Vagina (tissue), 2 donors: Measurements from ENCODE around the gene RNASE9. TPM values are rescaled to one million over a fixed set of nuclear protein-coding genes. Genes with fewer than 3 reads are reported as not detected.

ENCODE experiments used
- DNase-seq, 2 donors: peaks; one replicate each; pipeline ENCODE4 v3.0.0-alpha.2; 2017; ENCODE audit errors: extremely low spot score in 2 of 2
- H3K27ac ChIP-seq: fragments of 200-600 bp; sonication (generic); one replicate; pipeline ENCODE4 v1.5.1; 2019
- H3K27me3 ChIP-seq: fragments of 200-600 bp; sonication (generic); one replicate; pipeline ENCODE4 v1.5.1; 2019
- H3K36me3 ChIP-seq, 2 donors: fragments of 200-600 bp; sonication (generic); one replicate each; pipeline ENCODE4 v1.5.1; 2017 to 2019
- H3K4me1 ChIP-seq: fragments of 200-600 bp; sonication (generic); one replicate; pipeline ENCODE4 v1.5.1; 2019
- H3K4me3 ChIP-seq, 2 donors: fragments of 200-600 bp; sonication (generic); 1 replicate in 1 of 2; 2 replicates in 1 of 2; pipeline ENCODE4 v1.5.1; 2016 to 2019
- H3K9me3 ChIP-seq: fragments of 200-600 bp; sonication (generic); one replicate; pipeline ENCODE4 v1.5.1; 2019
- CTCF ChIP-seq, 3 experiments: fragments of 450-650 bp in 2 of 3; fragments of 200-600 bp in 1 of 3; sonication (generic) in 1 of 3; IDR thresholded peaks; one replicate each; pipeline ENCODE4 v1.5.1; 2017 to 2019; ENCODE audit warnings: antibody characterized with exemption in 3 of 3, mild to moderate bottlenecking in 2 of 3, moderate library complexity in 2 of 3
- POLR2A ChIP-seq, 2 donors: fragments of 450-650 bp; IDR thresholded peaks; one replicate each; pipeline ENCODE4 v1.6.1; 2017; ENCODE audit warnings: antibody characterized with exemption in 2 of 2, mild to moderate bottlenecking in 2 of 2, moderate library complexity in 2 of 2
- POLR2AphosphoS5 ChIP-seq, 2 donors: sonication (generic); formaldehyde crosslinking; IDR thresholded peaks; one replicate each; pipeline ENCODE4 v1.9.0; 2017; ENCODE audit warnings: antibody characterized with exemption in 2 of 2, mild to moderate bottlenecking in 2 of 2, low read depth in 1 of 2; ENCODE audit not compliant: insufficient read depth in 1 of 2
- intact Hi-C: fragments of 100-400 bp; cut with DNase I; formaldehyde crosslinking; loops from one replicate; pipeline ENCODE4 v1.15.1; 2023
- total RNA-seq: library from RNA; depleted of rRNA; stranded (reverse); fragments of >200 nt; gene quantifications from one replicate; pipeline ENCODE4 v1.2.3, GENCODE V29; 2016

RNASE9 gene
- total RNA-seq, 1 donor from 2014 or later = not detected

GRCh38 chr14:20551606-20552005, 9.2 kb downstream of the RNASE9 start:
- intact Hi-C loops = no loop called here
- Histone ChIP-seq H3K36me3 (no peaks in the 10 kb centered on the region), H3K4me1 (no peaks in the 10 kb centered on the region), H3K27ac (no peak overlapping the region), H3K27me3 (no peaks in the 10 kb centered on the region), H3K4me3 (no peak overlapping the region), H3K9me3 (no peaks in the 10 kb centered on the region)
- TF ChIP-seq POLR2AphosphoS5 (IDR thresholded peaks at IDR 0.05; ENCODE audit: insufficient read depth in 1 of 2, low read depth in 1 of 2) (no peak), CTCF (IDR thresholded peaks at IDR 0.05) (no peak), POLR2A (IDR thresholded peaks at IDR 0.05) (no peak)
- no peak for DNase-seq

DNA sequence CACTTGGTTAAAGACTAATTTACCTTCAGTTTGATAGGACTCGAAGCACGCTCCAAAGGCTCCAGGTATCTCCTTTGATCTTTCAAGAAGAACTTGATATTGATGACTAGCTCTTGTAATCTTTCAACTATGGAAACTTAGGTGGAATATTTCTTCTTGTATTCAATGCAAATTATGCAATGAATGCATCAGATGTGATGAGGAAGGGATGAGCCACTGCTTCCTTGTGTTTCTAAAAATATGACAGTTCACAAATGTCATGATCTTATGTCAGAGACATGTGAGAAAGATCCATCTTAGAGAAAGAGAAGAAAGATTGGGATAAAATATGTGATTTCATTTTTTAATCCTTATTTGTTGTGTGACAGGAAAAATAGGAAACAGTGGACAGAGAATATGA, 9.9 kb downstream of the RNASE9 start:
- TF ChIP-seq CTCF (IDR thresholded peaks at IDR 0.05) (no peak), POLR2A (IDR thresholded peaks at IDR 0.05) (no peak), POLR2AphosphoS5 (IDR thresholded peaks at IDR 0.05; ENCODE audit: insufficient read depth in 1 of 2, low read depth in 1 of 2) (no peak)
- Histone ChIP-seq H3K9me3 (no peaks in the 10 kb centered on the region), H3K27ac (no peak overlapping the region), H3K4me1 (no peaks in the 10 kb centered on the region), H3K4me3 (no peak overlapping the region), H3K27me3 (no peaks in the 10 kb centered on the region), H3K36me3 (no peaks in the 10 kb centered on the region)
- DNase-seq = no peak
- intact Hi-C loops = no loop called here

GRCh38 chr14:20548414-20549158, 12.3 kb downstream of the RNASE9 start:
- intact Hi-C loops = no loop called here
- Histone ChIP-seq H3K27ac (no peak overlapping the region), H3K9me3 (no peaks in the 10 kb centered on the region), H3K4me3 (no peak overlapping the region), H3K36me3 (no peaks in the 10 kb centered on the region), H3K27me3 (no peaks in the 10 kb centered on the region), H3K4me1 (no peaks in the 10 kb centered on the region)
- TF ChIP-seq POLR2AphosphoS5 (IDR thresholded peaks at IDR 0.05; ENCODE audit: insufficient read depth in 1 of 2, low read depth in 1 of 2) (no peak), POLR2A (IDR thresholded peaks at IDR 0.05) (no peak), CTCF (IDR thresholded peaks at IDR 0.05) (no peak)
- no peak for DNase-seq

GRCh38 chr14:20546877-20547276, 14.0 kb downstream of the RNASE9 start:
- H3K9me3 ChIP-seq = no peaks in the 10 kb centered on the region
- H3K4me3 ChIP-seq = no peak overlapping the region
- DNase-seq = no peak
- no peaks in the 10 kb centered on the region for H3K27me3 ChIP-seq
- no peaks in the 10 kb centered on the region for H3K4me1 ChIP-seq
- H3K27ac ChIP-seq = no peak overlapping the region
- intact Hi-C loops = no loop called here
- H3K36me3 ChIP-seq = no peaks in the 10 kb centered on the region
- no peak for TF ChIP-seq POLR2A (IDR thresholded peaks at IDR 0.05)
- TF ChIP-seq POLR2AphosphoS5 (IDR thresholded peaks at IDR 0.05; ENCODE audit: insufficient read depth in 1 of 2, low read depth in 1 of 2) = no peak
- TF ChIP-seq CTCF (IDR thresholded peaks at IDR 0.05) = no peak

GRCh38 chr14:20539906-20540305, 20.9 kb downstream of the RNASE9 start:
- TF ChIP-seq POLR2AphosphoS5 (IDR thresholded peaks at IDR 0.05; ENCODE audit: insufficient read depth in 1 of 2, low read depth in 1 of 2) = no peak
- TF ChIP-seq POLR2A (IDR thresholded peaks at IDR 0.05) = no peak
- no peak for TF ChIP-seq CTCF (IDR thresholded peaks at IDR 0.05)
- DNase-seq = no peak
- H3K27me3 ChIP-seq = no peaks in the 10 kb centered on the region
- H3K36me3 ChIP-seq = no peaks in the 10 kb centered on the region
- H3K9me3 ChIP-seq = no peaks in the 10 kb centered on the region
- no peaks in the 10 kb centered on the region for H3K4me1 ChIP-seq
- intact Hi-C loops = no loop called here
- no peak overlapping the region for H3K27ac ChIP-seq
- no peak overlapping the region for H3K4me3 ChIP-seq
